Activated CD8-positive, alpha-beta T cell treated with anti-CD3 and anti-CD28 coated beads for 36 hours (primary cell): ENCODE data around the gene PYGB. TPM values are rescaled to one million over a fixed set of nuclear protein-coding genes. Genes with fewer than 3 reads are reported as not detected.

ENCODE experiments used
- ATAC-seq: fragments of 200-7000 bp; cut with Tn5 transposase; one replicate; pipeline ENCODE4 v1.10.0; 2021; ENCODE audit warnings: mild to moderate bottlenecking, moderate library complexity
- CTCF ChIA-PET: fragments of 350-600 bp; sonication (Branson Sonifier 250); formaldehyde crosslinking; loops from one replicate; lab custom pipeline; 2021; ENCODE audit warnings: antibody characterized with exemption; lab: Charles Lee
- POLR2A ChIA-PET: fragments of 350-600 bp; sonication (Branson Sonifier 250); formaldehyde crosslinking; loops from one replicate; lab custom pipeline; 2021; ENCODE audit warnings: antibody characterized with exemption; lab: Charles Lee
- DNase-seq: peaks from one replicate; pipeline ENCODE4 v3.0.0-alpha.2; 2020
- H3K27ac Mint-ChIP-seq: one replicate; pipeline ENCODE4 v1.8.0; 2021; ENCODE audit warnings: mild to moderate bottlenecking, mixed read lengths
- H3K27me3 Mint-ChIP-seq: one replicate; pipeline ENCODE4 v1.8.0; 2021; ENCODE audit warnings: mixed read lengths
- H3K36me3 Mint-ChIP-seq: one replicate; pipeline ENCODE4 v1.8.0; 2021; ENCODE audit warnings: low read depth, mixed read lengths
- H3K4me1 Mint-ChIP-seq: one replicate; pipeline ENCODE4 v1.8.0; 2021; ENCODE audit warnings: low read depth, mixed read lengths
- H3K4me3 Mint-ChIP-seq: one replicate; pipeline ENCODE4 v1.8.0; 2021; ENCODE audit warnings: mild to moderate bottlenecking, moderate library complexity, mixed read lengths
- H3K9me3 Mint-ChIP-seq: one replicate; pipeline ENCODE4 v1.8.0; 2021; ENCODE audit warnings: mixed read lengths
- intact Hi-C: fragments of 100-400 bp; cut with micrococcal nuclease; formaldehyde crosslinking; loops from one replicate; pipeline ENCODE4 v1.10.0; 2022
- total RNA-seq, 2 experiments: library from RNA; stranded (reverse); gene quantifications; one replicate each; pipeline ENCODE4 v1.2.3, GENCODE V29; 2021
- TF ChIP-seq, protein P1 (sequence below): fragments of 200-600 bp; IDR thresholded peaks from one replicate; pipeline ENCODE4 v1.8.0; 2022; ENCODE audit warnings: antibody characterized with exemption, mild to moderate bottlenecking

The PYGB gene
- total RNA-seq, 2 experiments from 2014 or later, result 26.1 to 26.5 TPM

DNA sequence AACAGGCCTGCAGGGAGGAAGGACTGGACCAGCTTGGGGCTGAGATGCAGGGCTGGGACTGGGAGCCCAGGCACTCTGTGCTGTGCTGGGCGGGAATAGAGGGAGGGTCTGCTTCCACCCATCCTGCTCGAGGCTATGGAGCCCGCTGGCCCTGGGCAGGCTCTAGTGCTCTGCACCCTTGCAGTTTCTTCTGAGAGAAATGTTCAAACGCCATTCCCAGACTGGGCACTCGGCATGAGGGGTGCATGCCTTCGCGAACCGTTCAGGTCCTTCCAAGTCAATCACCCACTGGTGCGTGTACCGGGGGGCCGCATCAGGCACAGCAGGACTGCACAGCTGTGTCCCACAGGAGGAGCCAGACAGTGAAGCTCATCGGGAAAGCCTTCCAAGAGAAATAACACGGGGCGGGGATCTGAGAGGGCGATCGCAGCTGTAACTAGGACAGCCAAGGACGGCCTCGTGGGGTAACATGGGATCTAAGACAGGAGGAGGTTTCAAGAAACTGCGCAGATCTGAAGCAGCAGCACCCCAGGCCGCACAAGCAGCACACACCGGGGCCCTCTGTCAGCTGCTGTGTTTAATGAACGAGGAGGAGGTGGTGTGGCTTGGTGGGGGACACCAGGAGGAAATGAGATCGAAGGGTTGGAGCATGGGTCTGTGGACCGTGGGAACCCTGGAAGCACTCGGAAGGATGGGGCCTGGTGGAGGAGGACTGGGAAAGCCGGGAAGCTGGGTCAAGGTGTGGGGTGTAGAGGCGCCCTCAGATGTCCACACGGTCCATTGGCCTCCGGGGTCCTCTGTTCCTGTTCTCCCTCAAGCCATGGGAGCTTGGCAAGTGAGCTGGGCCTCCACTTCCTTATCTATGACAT is 26.1 kb upstream of the PYGB start:
- DNase-seq, result no peak
- TF ChIP-seq, protein P1, sequence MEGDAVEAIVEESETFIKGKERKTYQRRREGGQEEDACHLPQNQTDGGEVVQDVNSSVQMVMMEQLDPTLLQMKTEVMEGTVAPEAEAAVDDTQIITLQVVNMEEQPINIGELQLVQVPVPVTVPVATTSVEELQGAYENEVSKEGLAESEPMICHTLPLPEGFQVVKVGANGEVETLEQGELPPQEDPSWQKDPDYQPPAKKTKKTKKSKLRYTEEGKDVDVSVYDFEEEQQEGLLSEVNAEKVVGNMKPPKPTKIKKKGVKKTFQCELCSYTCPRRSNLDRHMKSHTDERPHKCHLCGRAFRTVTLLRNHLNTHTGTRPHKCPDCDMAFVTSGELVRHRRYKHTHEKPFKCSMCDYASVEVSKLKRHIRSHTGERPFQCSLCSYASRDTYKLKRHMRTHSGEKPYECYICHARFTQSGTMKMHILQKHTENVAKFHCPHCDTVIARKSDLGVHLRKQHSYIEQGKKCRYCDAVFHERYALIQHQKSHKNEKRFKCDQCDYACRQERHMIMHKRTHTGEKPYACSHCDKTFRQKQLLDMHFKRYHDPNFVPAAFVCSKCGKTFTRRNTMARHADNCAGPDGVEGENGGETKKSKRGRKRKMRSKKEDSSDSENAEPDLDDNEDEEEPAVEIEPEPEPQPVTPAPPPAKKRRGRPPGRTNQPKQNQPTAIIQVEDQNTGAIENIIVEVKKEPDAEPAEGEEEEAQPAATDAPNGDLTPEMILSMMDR, result no peak
- no peak for ATAC-seq
- POLR2A ChIA-PET, result no interaction called here
- no peaks in the 10 kb centered on the region for H3K27me3 Mint-ChIP-seq
- no peaks in the 10 kb centered on the region for H3K9me3 Mint-ChIP-seq
- no peaks in the 10 kb centered on the region for H3K36me3 Mint-ChIP-seq
- H3K4me1 Mint-ChIP-seq, result peaks cover 9% of the 10 kb centered on the region
- H3K4me3 Mint-ChIP-seq, result no peak overlapping the region
- intact Hi-C loops, result no loop called here
- peak overlapping the region; percentile 22 for H3K27ac Mint-ChIP-seq
- CTCF ChIA-PET, result interaction anchor here (0.9 to 1.0 kb wide), 3 partner anchors 18 to 226 kb away, joined by 3 read pairs; no protein-coding TSS in a partner anchor

DNA sequence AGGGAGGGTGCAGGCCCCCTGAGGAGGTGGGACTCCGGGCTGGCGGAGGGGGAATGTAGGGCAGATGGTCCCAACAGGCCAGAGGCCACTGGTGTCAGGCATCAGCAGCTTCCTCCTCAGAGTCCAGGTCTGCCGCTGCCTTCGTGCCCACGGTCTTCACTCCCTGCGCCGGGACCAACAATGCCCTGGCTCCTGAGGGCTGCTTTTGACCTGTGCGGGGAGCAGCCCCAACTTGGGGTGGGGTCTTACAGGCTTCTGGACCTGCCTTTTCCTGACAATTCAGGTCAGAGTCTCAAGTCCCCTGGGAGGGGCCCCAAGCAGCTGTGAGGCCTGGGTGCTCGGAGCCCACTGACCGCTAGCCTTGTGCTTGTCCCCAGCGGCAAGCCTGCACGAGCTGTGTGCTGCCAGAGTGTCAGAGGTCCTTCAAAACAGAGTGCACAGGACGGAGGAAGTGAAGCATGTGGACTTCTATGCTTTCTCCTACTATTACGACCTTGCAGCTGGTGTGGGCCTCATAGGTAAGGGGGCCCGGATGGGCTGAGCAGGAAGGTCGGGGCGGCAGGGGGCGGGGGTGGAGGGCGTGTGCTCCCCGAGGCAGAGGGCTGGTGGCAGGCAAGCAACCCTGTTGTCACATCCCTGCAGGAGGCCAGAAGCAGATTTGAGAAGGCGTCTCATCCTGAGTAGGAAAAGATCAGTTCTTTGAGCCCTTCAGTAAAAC is 25.3 kb upstream of the PYGB start:
- no peak overlapping the region for H3K4me3 Mint-ChIP-seq
- intact Hi-C loops, result no loop called here
- H3K36me3 Mint-ChIP-seq, result no peaks in the 10 kb centered on the region
- peaks cover 9% of the 10 kb centered on the region for H3K4me1 Mint-ChIP-seq
- no peaks in the 10 kb centered on the region for H3K9me3 Mint-ChIP-seq
- DNase-seq (no peak), ATAC-seq (no peak)
- TF ChIP-seq, protein P1, result no peak
- ChIA-PET POLR2A (interaction anchor here (1.3 kb wide), 1 partner anchor 15 kb away, joined by 5 read pairs; no protein-coding TSS in a partner anchor), CTCF (interaction anchor here (1.0 to 1.6 kb wide), 2 partner anchors 10 to 38 kb away, joined by 3 to 5 read pairs; no protein-coding TSS in a partner anchor)
- peak overlapping the region; percentile 68 for H3K27ac Mint-ChIP-seq
- H3K27me3 Mint-ChIP-seq, result no peaks in the 10 kb centered on the region

DNA sequence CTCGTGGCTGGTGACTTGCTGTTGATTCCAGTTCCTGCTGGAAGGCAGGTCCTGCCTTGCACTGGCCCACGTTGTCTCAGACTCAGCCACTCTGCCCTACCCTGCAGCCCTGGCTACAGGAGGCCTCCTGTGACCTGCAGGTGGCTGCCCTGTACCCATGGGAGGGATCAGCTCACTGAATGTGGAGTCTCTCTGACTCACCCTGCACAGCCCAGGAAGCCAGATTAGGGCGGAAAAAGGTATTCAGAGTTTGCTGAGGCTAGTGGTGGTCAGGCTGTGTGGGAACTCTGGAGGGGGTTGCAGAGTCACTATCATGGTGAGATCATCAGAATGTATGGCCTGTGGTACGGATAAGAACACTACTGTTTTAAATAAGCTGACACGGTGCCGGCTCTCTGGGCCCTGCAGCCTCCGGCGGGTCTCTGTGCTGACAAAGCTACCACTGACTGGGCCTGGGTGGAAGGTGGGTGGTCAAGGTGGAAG is 24.7 kb upstream of the PYGB start:
- peak; percentile 79 for DNase-seq
- CTCF ChIA-PET, result interaction anchor here (1.0 to 1.6 kb wide), 2 partner anchors 9 to 36 kb away, joined by 3 to 5 read pairs; no protein-coding TSS in a partner anchor
- POLR2A ChIA-PET, result interaction anchor here (0.8 to 1.3 kb wide), 2 partner anchors 14 to 16 kb away, joined by 3 to 5 read pairs; no protein-coding TSS in a partner anchor

DNA sequence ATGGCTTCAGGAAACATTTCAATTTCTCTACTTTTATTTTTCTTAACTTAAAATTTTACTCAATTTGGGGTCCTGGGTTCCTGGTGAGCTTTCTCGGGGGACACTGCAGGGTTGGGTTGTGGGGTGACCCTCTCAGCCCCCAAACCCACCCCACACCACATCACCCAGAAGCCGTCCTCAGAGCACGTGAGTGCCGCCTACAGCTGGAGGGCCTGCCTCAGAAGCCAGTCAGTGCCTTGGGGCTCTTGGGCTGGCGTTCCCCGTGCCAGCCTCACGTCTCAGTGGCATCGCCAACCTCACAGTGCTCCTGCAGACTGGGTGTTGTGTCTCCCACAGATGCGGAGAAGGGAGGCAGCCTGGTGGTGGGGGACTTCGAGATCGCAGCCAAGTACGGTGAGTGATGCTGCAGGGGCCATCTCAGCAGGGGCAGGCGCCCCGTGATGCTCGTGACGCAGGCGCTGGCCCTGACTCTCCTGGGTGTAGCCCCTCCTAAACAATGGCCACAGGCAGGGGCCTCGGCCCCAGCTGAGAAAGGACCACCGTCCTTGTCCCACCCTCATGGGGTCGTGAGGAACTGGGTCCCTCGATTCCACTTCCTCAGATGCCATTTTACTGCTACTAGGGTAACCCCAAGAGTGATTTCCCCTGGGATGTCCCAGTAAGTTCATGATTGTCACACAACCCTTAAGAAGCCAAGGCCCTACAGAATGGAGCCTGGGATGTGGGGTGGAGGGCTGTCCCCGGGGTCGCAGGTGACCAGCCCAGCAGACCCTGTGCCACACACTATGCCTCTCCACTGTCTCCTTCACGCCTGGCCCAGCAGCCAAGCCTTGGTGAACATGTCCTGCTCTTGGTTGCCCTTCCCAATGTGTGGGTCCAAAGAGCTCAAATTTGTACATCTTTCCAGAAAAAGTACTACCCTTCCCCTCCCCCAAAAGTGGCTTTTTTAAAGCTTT is 23.8 kb upstream of the PYGB start:
- H3K36me3 Mint-ChIP-seq, result no peaks in the 10 kb centered on the region
- H3K4me3 Mint-ChIP-seq, result no peak overlapping the region
- no peak for DNase-seq
- peak overlapping the region; percentile 68 for H3K27ac Mint-ChIP-seq
- intact Hi-C loops, result no loop called here
- peaks cover 9% of the 10 kb centered on the region for H3K4me1 Mint-ChIP-seq
- H3K9me3 Mint-ChIP-seq, result no peaks in the 10 kb centered on the region
- CTCF ChIA-PET, result interaction anchor here (1.0 to 1.6 kb wide), 2 partner anchors 8 to 35 kb away, joined by 3 to 5 read pairs; no protein-coding TSS in a partner anchor
- no peak for ATAC-seq
- H3K27me3 Mint-ChIP-seq, result no peaks in the 10 kb centered on the region
- POLR2A ChIA-PET, result interaction anchor here (0.8 to 1.3 kb wide), 3 partner anchors 13 to 17 kb away, joined by 3 to 5 read pairs (median 3); no protein-coding TSS in a partner anchor
- TF ChIP-seq, protein P1, result no peak

More for the DNA sequence above, 24.7 kb upstream of the PYGB start:
- Mint-ChIP-seq H3K9me3 (no peaks in the 10 kb centered on the region), H3K4me1 (peaks cover 9% of the 10 kb centered on the region), H3K27me3 (no peaks in the 10 kb centered on the region), H3K4me3 (no peak overlapping the region), H3K27ac (peak overlapping the region; percentile 68), H3K36me3 (no peaks in the 10 kb centered on the region)
- TF ChIP-seq, protein P1, result no peak
- ATAC-seq, result peak; percentile 96
- intact Hi-C loops, result no loop called here
